MM.1S (cell line): Measurements from ENCODE around the gene PKD1.
A peak's percentile ranks its signal among the peaks of the same experiment; 100 is the strongest.
"Not testable (repeated sequence)": the region's sequence is repeated elsewhere in the genome, so short reads cannot be mapped to it uniquely, and the experiment has no call there.

Source experiments
- DNase-seq: peaks from one replicate; pipeline ENCODE4 v3.0.0-alpha.2; 2015
- H2AFZ ChIP-seq: fragments of 300-600 bp; sonication (generic); 2 replicates; pipeline ENCODE4 v1.6.0; 2016; ENCODE audit warnings: antibody characterized with exemption, low read length
- H3F3A ChIP-seq: fragments of 300-600 bp; sonication (generic); 2 replicates; pipeline ENCODE4 v1.6.1; 2016; ENCODE audit warnings: mild to moderate bottlenecking, antibody characterized with exemption, low read length, moderate library complexity, mixed read lengths; ENCODE audit not compliant: insufficient read depth
- H3K27ac ChIP-seq: fragments of 300-600 bp; sonication (generic); 2 replicates; pipeline ENCODE4 v1.5.1; 2016; ENCODE audit warnings: mild to moderate bottlenecking, low read length
- H3K27me3 ChIP-seq: fragments of 300-600 bp; sonication (generic); replicated peaks from 2 replicates; pipeline ENCODE4 v1.6.0; 2016; ENCODE audit warnings: low read length; ENCODE audit not compliant: insufficient read depth
- H3K36me3 ChIP-seq: fragments of 300-600 bp; sonication (generic); replicated peaks from 2 replicates; pipeline ENCODE4 v1.6.1; 2016; ENCODE audit warnings: mild to moderate bottlenecking, low read length, mixed read lengths; ENCODE audit not compliant: insufficient read depth
- H3K4me1 ChIP-seq: fragments of 300-600 bp; sonication (generic); 2 replicates; pipeline ENCODE4 v1.6.1; 2016; ENCODE audit warnings: low read length, mixed read lengths
- H3K4me2 ChIP-seq: fragments of 300-600 bp; sonication (generic); 2 replicates; pipeline ENCODE4 v1.6.0; 2016; ENCODE audit warnings: low read depth, low read length
- H3K4me3 ChIP-seq: fragments of 300-600 bp; sonication (generic); 2 replicates; pipeline ENCODE4 v1.5.1; 2016; ENCODE audit warnings: low read length, mixed read lengths
- H3K79me2 ChIP-seq: fragments of 300-600 bp; sonication (generic); 2 replicates; pipeline ENCODE4 v1.6.1; 2016; ENCODE audit warnings: mixed run types, low read length, mixed read lengths
- H3K9ac ChIP-seq: fragments of 300-600 bp; sonication (generic); 2 replicates; pipeline ENCODE4 v1.6.1; 2016; ENCODE audit warnings: low read length, mixed read lengths
- H3K9me2 ChIP-seq: fragments of 300-600 bp; sonication (generic); replicated peaks from 2 replicates; pipeline ENCODE4 v1.6.1; 2016; ENCODE audit warnings: mild to moderate bottlenecking, low read length, mixed read lengths; ENCODE audit not compliant: insufficient read depth
- H3K9me3 ChIP-seq: fragments of 300-600 bp; sonication (generic); replicated peaks from 2 replicates; pipeline ENCODE4 v1.6.1; 2016; ENCODE audit warnings: mild to moderate bottlenecking, low read length, mixed read lengths; ENCODE audit not compliant: insufficient read depth
- H4K20me1 ChIP-seq: fragments of 300-600 bp; sonication (generic); 2 replicates; pipeline ENCODE4 v1.6.1; 2016; ENCODE audit warnings: mild to moderate bottlenecking, low read length, moderate library complexity, mixed read lengths; ENCODE audit not compliant: insufficient read depth
- CTCF ChIP-seq: fragments of 300-600 bp; sonication (generic); IDR thresholded peaks from 2 replicates; pipeline ENCODE4 v1.5.1; 2016; ENCODE audit warnings: antibody characterized with exemption, low read length, mixed read lengths
- EZH2 ChIP-seq: fragments of 300-600 bp; sonication (generic); optimal IDR thresholded peaks from 2 replicates; pipeline ENCODE3; 2017; ENCODE audit warnings: low read depth, mild to moderate bottlenecking, antibody characterized with exemption, low read length, mixed read lengths
- EZH2phosphoT487 ChIP-seq: fragments of 300-600 bp; sonication (generic); IDR thresholded peaks from 2 replicates; pipeline ENCODE4 v1.6.1; 2018; ENCODE audit warnings: antibody characterized with exemption, low read length

Gene PKD1

GRCh38 chr16:2122429-2122828, 13.3 kb downstream of the PKD1 start:
- H3K4me1 ChIP-seq = no peaks in the 10 kb centered on the region
- H3K4me2 ChIP-seq = no peak overlapping the region
- TF ChIP-seq EZH2 (no peak), EZH2phosphoT487 (no peak), CTCF (no peak)
- H3K36me3 ChIP-seq = no peaks in the 10 kb centered on the region
- H3K9ac ChIP-seq = no peak overlapping the region
- H4K20me1 ChIP-seq = no peaks in the 10 kb centered on the region
- H3K9me2 ChIP-seq = no peaks in the 10 kb centered on the region
- H3K9me3 ChIP-seq = no peaks in the 10 kb centered on the region
- DNase-seq = no peak
- no peaks in the 10 kb centered on the region for H3K27me3 ChIP-seq
- H3K79me2 ChIP-seq = peaks cover 23% of the 10 kb centered on the region
- H3K27ac ChIP-seq = no peak overlapping the region
- no peaks in the 10 kb centered on the region for H3F3A ChIP-seq
- no peak overlapping the region for H3K4me3 ChIP-seq
- no peak overlapping the region for H2AFZ ChIP-seq

GRCh38 chr16:2121853-2122252, 13.8 kb downstream of the PKD1 start:
- Histone ChIP-seq H3F3A (no peaks in the 10 kb centered on the region), H3K79me2 (peaks cover 18% of the 10 kb centered on the region), H3K4me2 (no peak overlapping the region), H3K4me3 (no peak overlapping the region), H4K20me1 (no peaks in the 10 kb centered on the region), H3K27me3 (no peaks in the 10 kb centered on the region), H3K27ac (no peak overlapping the region), H2AFZ (no peak overlapping the region), H3K36me3 (no peaks in the 10 kb centered on the region), H3K9me2 (no peaks in the 10 kb centered on the region), H3K4me1 (no peaks in the 10 kb centered on the region), H3K9me3 (no peaks in the 10 kb centered on the region), H3K9ac (no peak overlapping the region)
- TF ChIP-seq EZH2 (no peak), EZH2phosphoT487 (no peak), CTCF (no peak)
- no peak for DNase-seq

- H3K27ac ChIP-seq, H3K9ac ChIP-seq, H3K36me3 ChIP-seq, H3K4me3 ChIP-seq, DNase-seq, H3K27me3 ChIP-seq, H4K20me1 ChIP-seq, H2AFZ ChIP-seq, H3F3A ChIP-seq, H3K9me3 ChIP-seq, H3K4me2 ChIP-seq, H3K4me1 ChIP-seq, H3K9me2 ChIP-seq: not testable (repeated sequence)
- TF ChIP-seq CTCF = peak; percentile 14; the same call in 1 of the 2 replicates
- H3K79me2 ChIP-seq = peaks cover 13% of the 10 kb centered on the region
Observed at GRCh38 chr16:2121325-2121724, 14.4 kb downstream of the PKD1 start.

GRCh38 chr16:2117960-2118722, 17.6 kb downstream of the PKD1 start:
- H3K9me2 ChIP-seq, H3K27ac ChIP-seq, DNase-seq, H4K20me1 ChIP-seq, H2AFZ ChIP-seq, H3K4me2 ChIP-seq, H3K27me3 ChIP-seq, H3K9me3 ChIP-seq, H3F3A ChIP-seq, H3K36me3 ChIP-seq, H3K9ac ChIP-seq, H3K79me2 ChIP-seq, H3K4me1 ChIP-seq, H3K4me3 ChIP-seq: not testable (repeated sequence)

- H3K4me1 ChIP-seq, DNase-seq, H3F3A ChIP-seq, H3K27me3 ChIP-seq, H3K27ac ChIP-seq, H3K4me3 ChIP-seq, H3K9ac ChIP-seq, H3K4me2 ChIP-seq, H3K9me3 ChIP-seq, H4K20me1 ChIP-seq, H3K79me2 ChIP-seq, H2AFZ ChIP-seq, H3K36me3 ChIP-seq, H3K9me2 ChIP-seq: not testable (repeated sequence)
Observed at GRCh38 chr16:2117341-2117740, 18.4 kb downstream of the PKD1 start.

- H3K4me2 ChIP-seq, H3K27me3 ChIP-seq, H2AFZ ChIP-seq, H3K9me2 ChIP-seq, H3K9ac ChIP-seq, H3K9me3 ChIP-seq, H3K36me3 ChIP-seq, H4K20me1 ChIP-seq, H3K4me1 ChIP-seq, H3K4me3 ChIP-seq, H3F3A ChIP-seq, H3K27ac ChIP-seq, DNase-seq, H3K79me2 ChIP-seq: not testable (repeated sequence)
Observed at GRCh38 chr16:2116428-2116827, 19.3 kb downstream of the PKD1 start.
